ENCODE results near the gene NDUFS3.
"Not testable (repeated sequence)": the region's sequence is repeated elsewhere in the genome, so short reads cannot be mapped to it uniquely, and the experiment has no call there.

The NDUFS3 gene

GRCh38 chr11:47578524-47579494, at the start of gene NDUFS3, which contains the start of gene KBTBD4:
TSS of gene NDUFS3 (plus strand) at chr11:47579074. CDS start at chr11:47579092, 18 bp downstream.
TSS of gene KBTBD4 (minus strand) at chr11:47578970. CDS start at chr11:47578951, 19 bp downstream.
- Histone ChIP-seq H3K27me3 (ENCODE audit: control insufficient read depth in 1 of 2, insufficient read depth in 2 of 2, low read length in 2 of 2) (no peaks in the 10 kb centered on the region), H3K9ac (ENCODE audit: low read length in 2 of 2) (peak within 1 kb of the TSS; percentile 88 to 96), H3K4me1 (ENCODE audit: control insufficient read depth, insufficient read depth, low read length) (peaks cover 22% of the 10 kb centered on the region), H3K4me3 (ENCODE audit: low read length in 2 of 2) (peak within 1 kb of the TSS; percentile 94 to 97), H3K36me3 (ENCODE audit: control insufficient read depth in 2 of 2, insufficient read depth in 2 of 2, low read length in 2 of 2) (peaks cover 32 to 38% of the 10 kb centered on the region in 2 donors), H3K27ac (ENCODE audit: low read length) (peak within 1 kb of the TSS; percentile 73), H3K9me3 (ENCODE audit: control insufficient read depth in 2 of 2, low read length in 2 of 2) (no peaks in the 10 kb centered on the region)

GRCh38 chr11:47529951-47530350, 48.9 kb upstream of the NDUFS3 start:
- Histone ChIP-seq H3K36me3 (ENCODE audit: control insufficient read depth in 2 of 2, insufficient read depth in 2 of 2, low read length in 2 of 2) (no peaks in the 10 kb centered on the region), H3K9me3 (ENCODE audit: control insufficient read depth in 2 of 2, low read length in 2 of 2) (no peaks in the 10 kb centered on the region), H3K4me1 (ENCODE audit: control insufficient read depth, insufficient read depth, low read length) (peaks cover 40% of the 10 kb centered on the region), H3K4me3 (ENCODE audit: low read length in 2 of 2) (no peak overlapping the region), H3K27ac (ENCODE audit: low read length) (no peak overlapping the region), H3K9ac (ENCODE audit: low read length in 2 of 2) (no peak overlapping the region), H3K27me3 (ENCODE audit: control insufficient read depth in 1 of 2, insufficient read depth in 2 of 2, low read length in 2 of 2) (no peaks in the 10 kb centered on the region)

DNA sequence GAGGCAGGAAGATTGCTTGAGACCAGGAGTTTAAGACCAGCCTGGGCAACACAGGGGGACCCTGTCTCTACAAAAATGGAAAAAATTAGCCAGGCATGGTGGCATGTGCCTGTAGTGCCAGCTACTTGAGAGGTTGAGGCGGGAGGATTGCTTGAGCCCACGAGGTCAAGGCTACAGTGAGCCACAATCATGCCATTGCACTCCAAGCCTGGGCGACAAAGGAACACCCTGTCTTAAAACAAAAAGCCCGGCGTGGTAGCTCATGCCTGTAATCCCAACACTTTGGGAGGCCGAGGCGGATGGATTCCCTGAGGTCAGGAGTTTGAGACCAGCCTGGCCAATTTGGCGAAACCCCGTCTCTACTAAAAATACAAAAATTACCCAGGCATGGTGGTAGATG, 48.2 kb upstream of the NDUFS3 start:
- H3K4me1 ChIP-seq (ENCODE audit: control insufficient read depth, insufficient read depth, low read length) = peaks cover 36% of the 10 kb centered on the region
- H3K9me3 ChIP-seq (ENCODE audit: control insufficient read depth in 2 of 2, low read length in 2 of 2); H3K27ac ChIP-seq (ENCODE audit: low read length); H3K9ac ChIP-seq (ENCODE audit: low read length in 2 of 2); H3K27me3 ChIP-seq (ENCODE audit: control insufficient read depth in 1 of 2, insufficient read depth in 2 of 2, low read length in 2 of 2); H3K36me3 ChIP-seq (ENCODE audit: control insufficient read depth in 2 of 2, insufficient read depth in 2 of 2, low read length in 2 of 2); H3K4me3 ChIP-seq (ENCODE audit: low read length in 2 of 2): not testable (repeated sequence)

DNA sequence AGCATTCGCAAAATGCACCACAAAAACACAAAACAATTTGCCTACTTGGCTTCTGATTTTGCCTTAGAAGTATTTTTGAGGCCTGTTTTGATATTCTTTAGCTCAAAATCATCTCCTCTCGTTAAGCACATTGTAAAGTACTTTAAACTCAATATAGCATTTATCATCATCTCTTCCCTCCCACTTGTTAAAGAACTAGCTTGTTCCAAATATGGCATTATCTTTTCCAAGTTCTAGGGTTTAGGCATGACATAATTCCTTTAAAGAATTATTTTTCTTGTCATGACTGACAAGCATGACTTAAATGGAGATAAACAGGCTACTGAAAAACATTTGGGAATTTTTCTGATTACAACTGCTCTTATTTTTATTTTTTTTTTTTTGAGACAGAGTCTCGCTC, 47.2 kb upstream of the NDUFS3 start:
- Histone ChIP-seq H3K9me3 (ENCODE audit: control insufficient read depth in 2 of 2, low read length in 2 of 2) (no peaks in the 10 kb centered on the region), H3K4me3 (ENCODE audit: low read length in 2 of 2) (no peak overlapping the region), H3K36me3 (ENCODE audit: control insufficient read depth in 2 of 2, insufficient read depth in 2 of 2, low read length in 2 of 2) (no peaks in the 10 kb centered on the region), H3K9ac (ENCODE audit: low read length in 2 of 2) (no peak overlapping the region), H3K4me1 (ENCODE audit: control insufficient read depth, insufficient read depth, low read length) (peaks cover 36% of the 10 kb centered on the region), H3K27ac (ENCODE audit: low read length) (peak overlapping the region; percentile 53), H3K27me3 (ENCODE audit: control insufficient read depth in 1 of 2, insufficient read depth in 2 of 2, low read length in 2 of 2) (no peaks in the 10 kb centered on the region)

DNA sequence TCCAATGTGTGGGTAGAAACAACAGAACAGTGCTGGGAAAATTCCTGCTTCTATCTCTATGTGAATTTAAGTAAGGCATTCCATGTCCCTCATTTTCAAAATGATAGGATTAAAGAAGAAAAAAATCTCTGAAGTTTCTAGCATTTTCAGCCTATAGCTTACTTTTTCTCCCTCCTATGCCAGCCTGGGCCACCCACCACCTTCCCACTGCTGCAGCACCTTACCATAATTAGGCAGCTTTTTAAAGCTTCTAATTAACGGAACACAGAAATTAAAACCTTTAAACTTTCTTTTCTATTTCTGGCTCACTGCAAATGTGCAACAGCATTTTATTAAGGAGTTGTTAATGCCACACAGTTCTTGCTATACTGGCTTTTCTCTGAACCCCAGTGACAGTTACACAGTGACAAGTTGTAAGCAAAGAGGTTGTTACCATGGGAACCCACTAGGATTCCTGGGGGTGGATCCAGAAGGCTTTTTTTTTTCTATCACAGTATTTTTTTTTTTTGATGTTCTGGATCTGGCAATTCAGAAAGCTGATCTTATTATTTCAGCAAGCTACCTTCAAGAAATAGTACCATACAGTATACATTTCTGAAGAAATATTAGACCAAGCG, 46.2 kb upstream of the NDUFS3 start:
- no peaks in the 10 kb centered on the region for H3K36me3 ChIP-seq (ENCODE audit: control insufficient read depth in 2 of 2, insufficient read depth in 2 of 2, low read length in 2 of 2)
- peak overlapping the region; percentile 53 for H3K27ac ChIP-seq (ENCODE audit: low read length)
- H3K4me1 ChIP-seq (ENCODE audit: control insufficient read depth, insufficient read depth, low read length) = peaks cover 29% of the 10 kb centered on the region
- no peaks in the 10 kb centered on the region for H3K9me3 ChIP-seq (ENCODE audit: control insufficient read depth in 2 of 2, low read length in 2 of 2)
- H3K27me3 ChIP-seq (ENCODE audit: control insufficient read depth in 1 of 2, insufficient read depth in 2 of 2, low read length in 2 of 2) = no peaks in the 10 kb centered on the region
- H3K9ac ChIP-seq (ENCODE audit: low read length in 2 of 2) = no peak overlapping the region
- peak overlapping the region in 1 of 2 donors; percentile 3 for H3K4me3 ChIP-seq (ENCODE audit: low read length in 2 of 2)

- peaks cover 33% of the 10 kb centered on the region for H3K4me1 ChIP-seq (ENCODE audit: control insufficient read depth, insufficient read depth, low read length)
- H3K27ac ChIP-seq (ENCODE audit: low read length) = no peak overlapping the region
- H3K4me3 ChIP-seq (ENCODE audit: low read length in 2 of 2) = no peak overlapping the region
- no peaks in the 10 kb centered on the region for H3K27me3 ChIP-seq (ENCODE audit: control insufficient read depth in 1 of 2, insufficient read depth in 2 of 2, low read length in 2 of 2)
- H3K9ac ChIP-seq (ENCODE audit: low read length in 2 of 2) = no peak overlapping the region
- H3K9me3 ChIP-seq (ENCODE audit: control insufficient read depth in 2 of 2, low read length in 2 of 2) = no peaks in the 10 kb centered on the region
- H3K36me3 ChIP-seq (ENCODE audit: control insufficient read depth in 2 of 2, insufficient read depth in 2 of 2, low read length in 2 of 2) = no peaks in the 10 kb centered on the region
Observed at GRCh38 chr11:47533690-47534151, 45.2 kb upstream of the NDUFS3 start.

GRCh38 chr11:47534704-47535251, 44.1 kb upstream of the NDUFS3 start:
- no peaks in the 10 kb centered on the region for H3K36me3 ChIP-seq (ENCODE audit: control insufficient read depth in 2 of 2, insufficient read depth in 2 of 2, low read length in 2 of 2)
- H3K27ac ChIP-seq (ENCODE audit: low read length) = no peak overlapping the region
- H3K27me3 ChIP-seq (ENCODE audit: control insufficient read depth in 1 of 2, insufficient read depth in 2 of 2, low read length in 2 of 2) = no peaks in the 10 kb centered on the region
- H3K4me3 ChIP-seq (ENCODE audit: low read length in 2 of 2) = no peak overlapping the region
- no peaks in the 10 kb centered on the region for H3K9me3 ChIP-seq (ENCODE audit: control insufficient read depth in 2 of 2, low read length in 2 of 2)
- peaks cover 44% of the 10 kb centered on the region for H3K4me1 ChIP-seq (ENCODE audit: control insufficient read depth, insufficient read depth, low read length)
- no peak overlapping the region for H3K9ac ChIP-seq (ENCODE audit: low read length in 2 of 2)

DNA sequence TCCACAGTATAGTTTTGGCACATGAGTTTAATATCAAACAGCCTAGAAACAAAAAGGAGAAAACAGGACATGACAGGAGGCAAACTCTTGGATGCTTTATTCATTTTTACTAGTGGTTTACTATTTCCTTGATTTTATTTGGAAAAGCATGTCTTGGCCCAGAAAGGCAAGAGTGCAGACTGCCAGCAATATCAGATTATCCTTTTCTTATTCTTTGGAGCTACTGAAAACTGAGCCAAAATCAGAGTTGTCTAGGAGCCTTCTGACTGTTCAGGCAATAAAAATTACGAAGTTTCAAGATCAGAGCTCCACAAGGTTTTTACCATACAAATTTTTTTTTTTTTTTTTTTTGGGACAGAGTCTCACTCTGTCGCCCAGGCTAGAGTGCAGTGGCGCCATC, 42.0 kb upstream of the NDUFS3 start:
- H3K4me3 ChIP-seq (ENCODE audit: low read length in 2 of 2) = no peak overlapping the region
- H3K36me3 ChIP-seq (ENCODE audit: control insufficient read depth in 2 of 2, insufficient read depth in 2 of 2, low read length in 2 of 2) = no peaks in the 10 kb centered on the region
- H3K9ac ChIP-seq (ENCODE audit: low read length in 2 of 2) = no peak overlapping the region
- peaks cover 36% of the 10 kb centered on the region for H3K4me1 ChIP-seq (ENCODE audit: control insufficient read depth, insufficient read depth, low read length)
- H3K27me3 ChIP-seq (ENCODE audit: control insufficient read depth in 1 of 2, insufficient read depth in 2 of 2, low read length in 2 of 2) = no peaks in the 10 kb centered on the region
- no peaks in the 10 kb centered on the region for H3K9me3 ChIP-seq (ENCODE audit: control insufficient read depth in 2 of 2, low read length in 2 of 2)
- H3K27ac ChIP-seq (ENCODE audit: low read length) = no peak overlapping the region

- no peak overlapping the region for H3K4me3 ChIP-seq (ENCODE audit: low read length in 2 of 2)
- H3K36me3 ChIP-seq (ENCODE audit: control insufficient read depth in 2 of 2, insufficient read depth in 2 of 2, low read length in 2 of 2) = no peaks in the 10 kb centered on the region
- no peaks in the 10 kb centered on the region for H3K9me3 ChIP-seq (ENCODE audit: control insufficient read depth in 2 of 2, low read length in 2 of 2)
- H3K27me3 ChIP-seq (ENCODE audit: control insufficient read depth in 1 of 2, insufficient read depth in 2 of 2, low read length in 2 of 2) = no peaks in the 10 kb centered on the region
- peaks cover 27% of the 10 kb centered on the region for H3K4me1 ChIP-seq (ENCODE audit: control insufficient read depth, insufficient read depth, low read length)
- H3K27ac ChIP-seq (ENCODE audit: low read length) = no peak overlapping the region
- no peak overlapping the region for H3K9ac ChIP-seq (ENCODE audit: low read length in 2 of 2)
Observed at GRCh38 chr11:47538741-47539565, 39.9 kb upstream of the NDUFS3 start.

DNA sequence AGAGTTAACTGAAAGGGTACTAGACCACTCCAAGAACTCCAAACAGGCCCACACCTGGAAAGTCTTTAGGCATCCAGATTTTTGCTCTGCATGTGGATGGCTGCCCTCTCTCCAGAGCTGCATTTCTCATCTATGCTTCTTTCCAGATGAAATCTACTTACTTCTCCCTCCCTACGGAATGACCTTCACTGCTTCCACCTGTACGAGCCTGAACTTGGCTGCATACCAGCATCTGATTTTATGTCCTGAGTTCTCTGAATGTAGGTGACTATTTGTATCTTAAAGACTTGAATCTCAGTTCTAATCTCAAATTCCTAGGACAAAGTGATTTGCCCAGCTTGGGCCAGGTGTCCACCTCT, 39.2 kb upstream of the NDUFS3 start:
- no peak overlapping the region for H3K9ac ChIP-seq (ENCODE audit: low read length in 2 of 2)
- H3K36me3 ChIP-seq (ENCODE audit: control insufficient read depth in 2 of 2, insufficient read depth in 2 of 2, low read length in 2 of 2) = no peaks in the 10 kb centered on the region
- no peaks in the 10 kb centered on the region for H3K9me3 ChIP-seq (ENCODE audit: control insufficient read depth in 2 of 2, low read length in 2 of 2)
- H3K27me3 ChIP-seq (ENCODE audit: control insufficient read depth in 1 of 2, insufficient read depth in 2 of 2, low read length in 2 of 2) = no peaks in the 10 kb centered on the region
- H3K4me1 ChIP-seq (ENCODE audit: control insufficient read depth, insufficient read depth, low read length) = peaks cover 30% of the 10 kb centered on the region
- no peak overlapping the region for H3K27ac ChIP-seq (ENCODE audit: low read length)
- H3K4me3 ChIP-seq (ENCODE audit: low read length in 2 of 2) = no peak overlapping the region

Data from stomach smooth muscle (tissue), 2 donors.